ENCODE measurements around the gene ALDH3B2.
"Not testable (repeated sequence)": the region's sequence is repeated elsewhere in the genome, so short reads cannot be mapped to it uniquely, and the experiment has no call there.

ALDH3B2 gene

DNA sequence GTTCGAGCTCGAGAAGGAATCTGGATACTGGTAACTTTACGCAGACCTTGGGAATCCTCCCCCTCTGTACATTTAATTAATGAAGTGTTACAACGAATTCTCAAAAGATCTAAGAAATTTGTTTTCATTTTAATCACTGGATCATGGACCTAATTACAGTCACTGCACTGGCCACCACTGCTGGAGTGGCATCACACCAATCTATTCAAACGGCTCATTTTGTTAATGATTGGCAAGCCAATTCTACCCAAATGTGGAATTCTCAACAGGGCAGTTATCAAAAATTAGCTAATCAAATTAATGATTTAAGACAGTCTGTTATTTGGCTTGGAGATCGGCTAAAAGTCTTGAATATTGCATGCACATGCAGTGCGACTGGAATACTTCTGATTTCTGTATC, 30.1 kb upstream of the ALDH3B2 start:
- Histone ChIP-seq H3K27me3 (replicated peaks) (no peaks in the 10 kb centered on the region), H3K36me3 (replicated peaks) (no peaks in the 10 kb centered on the region), H3K27ac (no peak overlapping the region), H3K4me3 (ENCODE audit: low read depth, low read length) (no peak overlapping the region)
- TF ChIP-seq, protein P1, sequence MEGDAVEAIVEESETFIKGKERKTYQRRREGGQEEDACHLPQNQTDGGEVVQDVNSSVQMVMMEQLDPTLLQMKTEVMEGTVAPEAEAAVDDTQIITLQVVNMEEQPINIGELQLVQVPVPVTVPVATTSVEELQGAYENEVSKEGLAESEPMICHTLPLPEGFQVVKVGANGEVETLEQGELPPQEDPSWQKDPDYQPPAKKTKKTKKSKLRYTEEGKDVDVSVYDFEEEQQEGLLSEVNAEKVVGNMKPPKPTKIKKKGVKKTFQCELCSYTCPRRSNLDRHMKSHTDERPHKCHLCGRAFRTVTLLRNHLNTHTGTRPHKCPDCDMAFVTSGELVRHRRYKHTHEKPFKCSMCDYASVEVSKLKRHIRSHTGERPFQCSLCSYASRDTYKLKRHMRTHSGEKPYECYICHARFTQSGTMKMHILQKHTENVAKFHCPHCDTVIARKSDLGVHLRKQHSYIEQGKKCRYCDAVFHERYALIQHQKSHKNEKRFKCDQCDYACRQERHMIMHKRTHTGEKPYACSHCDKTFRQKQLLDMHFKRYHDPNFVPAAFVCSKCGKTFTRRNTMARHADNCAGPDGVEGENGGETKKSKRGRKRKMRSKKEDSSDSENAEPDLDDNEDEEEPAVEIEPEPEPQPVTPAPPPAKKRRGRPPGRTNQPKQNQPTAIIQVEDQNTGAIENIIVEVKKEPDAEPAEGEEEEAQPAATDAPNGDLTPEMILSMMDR (IDR thresholded peaks at IDR 0.05; ENCODE audit: low read depth, low read length, missing control alignments): no peak
- in situ Hi-C loops (cut with HindIII; ENCODE audit: low pct_ligation_motif_present, low sequenced_read_pairs): no loop called here
- no peak for DNase-seq

DNA sequence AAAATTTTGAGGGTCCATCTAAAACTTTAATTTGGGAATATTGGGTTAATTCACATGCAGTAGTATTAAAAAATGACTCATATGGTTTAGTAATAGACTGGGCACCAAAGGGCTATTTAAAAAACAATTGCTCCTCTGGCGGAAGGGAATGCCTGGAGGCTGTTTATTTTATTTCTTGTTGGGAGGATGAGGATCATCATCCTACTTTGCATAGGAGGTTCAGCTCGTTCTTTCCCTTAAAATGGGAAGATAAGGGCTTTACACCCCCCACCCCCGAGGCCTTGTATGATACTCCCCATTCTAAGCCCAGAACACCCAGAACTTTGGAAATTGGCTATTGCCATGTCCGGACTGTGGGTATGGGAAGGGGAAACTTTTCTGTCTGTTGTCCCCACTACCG, 29.3 kb upstream of the ALDH3B2 start:
- DNase-seq: not testable (repeated sequence)

DNA sequence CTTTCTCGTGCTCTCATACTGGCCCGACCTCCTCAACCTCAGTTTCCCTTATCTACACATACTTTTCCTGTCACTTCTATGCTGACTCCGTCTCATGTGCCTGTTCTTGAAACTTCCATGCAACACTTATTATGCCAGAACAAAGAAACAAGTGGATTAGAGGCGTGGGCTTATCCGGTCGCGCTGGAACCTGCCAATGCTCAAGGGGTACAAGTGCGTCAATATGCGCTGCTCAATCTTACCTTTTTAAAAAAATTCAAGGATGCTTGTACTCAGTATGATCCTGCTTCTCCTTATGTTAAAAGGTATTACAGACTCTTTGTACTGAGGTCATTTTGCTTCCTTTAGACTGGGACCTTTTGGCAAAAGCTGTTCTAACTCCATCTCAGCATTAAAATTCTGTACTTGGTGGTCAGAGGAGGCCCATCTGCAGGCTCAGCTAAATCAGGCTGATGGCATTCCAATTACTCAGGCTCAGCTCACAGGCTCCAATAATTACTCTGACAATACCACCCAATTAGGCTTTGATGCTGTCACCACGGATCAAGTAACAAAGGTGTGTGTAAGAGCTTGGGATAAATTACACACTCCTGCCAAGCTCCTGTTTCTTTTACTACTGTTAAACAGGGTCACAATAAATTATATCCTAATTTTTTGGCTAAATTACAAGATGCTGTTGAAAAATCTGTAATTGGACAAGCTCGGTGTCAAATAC, 26.3 kb upstream of the ALDH3B2 start:
- in situ Hi-C loops (cut with HindIII; ENCODE audit: low pct_ligation_motif_present, low sequenced_read_pairs): no loop called here
- Histone ChIP-seq H3K27ac (no peak overlapping the region), H3K27me3 (replicated peaks) (no peaks in the 10 kb centered on the region), H3K36me3 (replicated peaks) (no peaks in the 10 kb centered on the region), H3K4me3 (ENCODE audit: low read depth, low read length) (no peak overlapping the region)
- TF ChIP-seq, protein P1 (IDR thresholded peaks at IDR 0.05; ENCODE audit: low read depth, low read length, missing control alignments): no peak
- DNase-seq: no peak

More for the DNA sequence above, 29.3 kb upstream of the ALDH3B2 start:
- H3K4me3 ChIP-seq (ENCODE audit: low read depth, low read length); H3K27ac ChIP-seq; in situ Hi-C loops (cut with HindIII; ENCODE audit: low pct_ligation_motif_present, low sequenced_read_pairs); H3K36me3 ChIP-seq (replicated peaks); H3K27me3 ChIP-seq (replicated peaks): not testable (repeated sequence)

DNA sequence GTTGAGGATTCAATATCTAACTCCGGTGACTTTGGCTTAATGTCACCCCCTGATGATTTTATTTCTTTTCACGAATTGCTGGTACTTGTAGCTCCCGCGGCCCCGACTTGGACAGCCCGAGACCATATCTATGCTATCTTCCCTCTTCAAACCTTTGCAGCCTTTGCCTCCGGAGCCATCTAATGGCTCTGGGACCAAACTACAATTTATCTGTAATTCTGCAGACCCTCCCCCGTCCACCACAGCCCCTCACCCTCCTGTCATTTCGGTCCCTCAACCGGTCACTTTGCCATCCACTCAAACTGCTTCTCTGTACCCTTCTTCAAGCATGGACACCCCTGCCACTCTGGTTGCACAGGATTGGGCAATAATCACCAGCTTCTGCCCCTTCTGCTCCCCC, 25.7 kb upstream of the ALDH3B2 start:
- Histone ChIP-seq H3K36me3 (replicated peaks) (no peaks in the 10 kb centered on the region), H3K27me3 (replicated peaks) (no peaks in the 10 kb centered on the region), H3K4me3 (ENCODE audit: low read depth, low read length) (no peak overlapping the region), H3K27ac (no peak overlapping the region)
- DNase-seq: no peak
- in situ Hi-C loops (cut with HindIII; ENCODE audit: low pct_ligation_motif_present, low sequenced_read_pairs): no loop called here
- TF ChIP-seq, protein P1 (IDR thresholded peaks at IDR 0.05; ENCODE audit: low read depth, low read length, missing control alignments): no peak

DNA sequence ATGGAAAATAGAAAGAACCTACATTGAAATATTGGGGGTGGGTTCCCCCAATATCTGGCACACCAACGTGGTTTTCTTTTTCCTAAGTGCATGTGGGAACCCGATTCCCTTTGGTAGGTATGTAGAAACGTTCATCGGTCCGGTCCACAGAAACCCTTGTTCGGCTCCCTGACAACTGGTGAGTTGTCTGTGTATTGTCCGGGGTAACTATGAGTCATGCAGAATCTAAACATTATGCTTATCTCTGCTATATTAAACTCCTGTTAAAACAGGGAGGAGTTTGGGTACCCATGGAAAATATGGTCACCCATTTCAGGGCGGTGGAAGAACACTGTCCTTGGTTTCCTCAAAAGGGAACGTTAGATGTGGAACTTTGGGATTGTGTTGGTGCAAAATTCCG, 25.1 kb upstream of the ALDH3B2 start:
- TF ChIP-seq, protein P1 (IDR thresholded peaks at IDR 0.05; ENCODE audit: low read depth, low read length, missing control alignments): no peak
- peak; percentile 66 for DNase-seq
- Histone ChIP-seq H3K36me3 (replicated peaks) (no peaks in the 10 kb centered on the region), H3K27ac (no peak overlapping the region), H3K27me3 (replicated peaks) (no peaks in the 10 kb centered on the region), H3K4me3 (ENCODE audit: low read depth, low read length) (no peak overlapping the region)
- in situ Hi-C loops (cut with HindIII; ENCODE audit: low pct_ligation_motif_present, low sequenced_read_pairs): no loop called here

DNA sequence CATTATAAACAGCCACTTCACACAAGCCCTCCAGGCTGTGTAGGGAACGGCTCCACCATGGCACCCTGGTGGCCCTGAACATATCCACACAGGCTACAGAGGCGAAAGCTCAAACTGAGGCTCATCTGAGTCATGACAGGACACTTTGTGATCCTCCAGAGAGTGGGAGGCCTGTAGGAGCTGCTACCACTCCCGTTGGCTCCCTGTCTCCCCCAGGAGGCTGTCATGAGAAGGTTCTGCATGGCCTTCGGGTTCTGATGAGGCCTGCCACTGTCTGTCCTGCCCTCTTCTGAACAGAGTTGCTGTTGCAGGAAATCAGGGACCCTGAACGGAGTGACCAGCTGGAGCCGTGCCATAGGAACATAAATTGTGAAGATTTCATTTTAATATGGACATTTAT, 23.8 kb upstream of the ALDH3B2 start:
- TF ChIP-seq, protein P1 (IDR thresholded peaks at IDR 0.05; ENCODE audit: low read depth, low read length, missing control alignments): peak; percentile 53
- in situ Hi-C loops (cut with HindIII; ENCODE audit: low pct_ligation_motif_present, low sequenced_read_pairs): no loop called here
- no peaks in the 10 kb centered on the region for H3K36me3 ChIP-seq (replicated peaks)
- no peak overlapping the region for H3K27ac ChIP-seq
- no peak overlapping the region for H3K4me3 ChIP-seq (ENCODE audit: low read depth, low read length)
- peak; percentile 3 for DNase-seq
- H3K27me3 ChIP-seq (replicated peaks): no peaks in the 10 kb centered on the region
